RWPE2 (cell line): ENCODE measurements around the gene BABAM1.
A peak's percentile ranks its signal among the peaks of the same experiment; 100 is the strongest.

ENCODE experiments used
- ATAC-seq: fragments of 200-7000 bp; cut with Tn5 transposase; 3 replicates; pipeline ENCODE4 v1.9.1; 2021; ENCODE audit warnings: low read depth
- DNase-seq: peaks from one replicate; pipeline ENCODE4 v3.0.0-alpha.2; 2020; ENCODE audit warnings: low spot score
- H3K27ac ChIP-seq: fragments of 450-650 bp; 2 replicates; pipeline ENCODE4 v1.5.1; 2017; ENCODE audit warnings: mild to moderate bottlenecking; ENCODE audit not compliant: poor library complexity, severe bottlenecking
- H3K27me3 ChIP-seq: fragments of 250-450 bp; sonication (Bioruptor Pico); 2 replicates; pipeline ENCODE4 v1.5.1; 2021; ENCODE audit warnings: mild to moderate bottlenecking, moderate library complexity; ENCODE audit not compliant: insufficient read depth, poor library complexity, severe bottlenecking
- H3K36me3 ChIP-seq: fragments of 250-450 bp; sonication (Bioruptor Pico); 2 replicates; pipeline ENCODE4 v1.5.1; 2020; ENCODE audit warnings: low read depth, mild to moderate bottlenecking, moderate library complexity
- H3K4me1 ChIP-seq: fragments of 250-450 bp; sonication (Bioruptor Pico); 2 replicates; pipeline ENCODE4 v1.5.1; 2021; ENCODE audit warnings: mild to moderate bottlenecking, moderate library complexity; ENCODE audit not compliant: insufficient read depth, poor library complexity, severe bottlenecking
- H3K4me3 ChIP-seq: fragments of 250-450 bp; sonication (Bioruptor Pico); 2 replicates; pipeline ENCODE4 v1.5.1; 2021; ENCODE audit warnings: mild to moderate bottlenecking, moderate library complexity; ENCODE audit not compliant: severe bottlenecking
- H3K9me3 ChIP-seq: fragments of 250-450 bp; sonication (Bioruptor Pico); 2 replicates; pipeline ENCODE4 v1.5.1; 2021; ENCODE audit warnings: mild to moderate bottlenecking, moderate library complexity; ENCODE audit not compliant: severe bottlenecking
- CTCF ChIP-seq: fragments of 450-650 bp; IDR thresholded peaks from one replicate; pipeline ENCODE4 v1.5.1; 2017; ENCODE audit warnings: mild to moderate bottlenecking, moderate library complexity; ENCODE audit not compliant: poor library complexity, severe bottlenecking

BABAM1 gene

DNA sequence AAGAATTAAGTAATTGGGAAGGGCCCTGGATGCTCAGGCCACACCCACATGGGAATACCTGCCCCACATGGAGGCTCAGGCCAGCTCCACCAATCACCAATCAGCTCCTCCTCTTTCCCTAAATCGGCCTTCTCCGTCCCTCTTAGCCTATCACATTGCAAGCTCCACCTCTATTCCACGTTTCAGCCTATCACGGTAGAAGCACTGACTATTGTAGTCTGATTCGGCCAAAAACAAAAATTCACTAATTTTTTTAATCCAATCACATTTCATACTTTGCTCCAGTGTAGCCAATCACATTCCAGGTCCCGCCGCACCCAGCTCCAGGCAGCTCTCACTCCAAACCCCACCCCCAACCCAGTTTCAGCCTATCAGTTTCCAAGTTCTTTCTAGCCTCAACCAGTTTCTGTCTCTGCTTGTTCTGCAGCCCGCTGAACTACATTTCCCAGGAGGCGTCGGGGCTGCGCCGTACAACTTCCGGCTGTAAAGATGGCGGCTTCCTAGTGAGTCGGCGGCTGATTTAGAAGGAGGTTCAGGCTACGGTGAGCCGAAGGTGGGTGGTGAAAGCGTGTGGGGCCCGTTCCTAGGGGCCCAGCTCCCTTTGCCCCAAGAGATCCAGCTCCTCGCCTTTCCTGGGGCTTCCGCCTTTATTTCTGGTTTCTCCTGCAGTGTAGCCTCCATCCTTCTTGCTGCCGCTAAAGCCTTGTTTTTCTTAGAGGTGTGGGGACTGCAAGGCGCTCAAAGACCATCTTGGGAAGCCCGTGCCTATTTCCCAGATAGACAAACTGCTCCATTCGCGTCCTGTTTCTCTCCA is at the start of gene BABAM1:
Gene BABAM1, plus strand, starts transcription at position 469 of the 814 bp plus-strand sequence. CDS start 1,364 bp downstream, outside the sequence.
- ATAC-seq (peak; percentile 95), DNase-seq (peak; percentile 97)
- Histone ChIP-seq H3K4me3 (peak within 1 kb of the TSS; percentile 71), H3K27ac (peak within 1 kb of the TSS; percentile 73), H3K4me1 (peaks cover 5% of the 10 kb centered on the region), H3K9me3 (no peaks in the 10 kb centered on the region), H3K36me3 (peaks cover 28% of the 10 kb centered on the region), H3K27me3 (no peaks in the 10 kb centered on the region)
- no peak for TF ChIP-seq CTCF

- peaks cover 6% of the 10 kb centered on the region; the same call in 1 of the 2 replicates for H3K36me3 ChIP-seq
- H3K4me3 ChIP-seq: no peak overlapping the region
- H3K4me1 ChIP-seq: peaks cover 4% of the 10 kb centered on the region
- no peaks in the 10 kb centered on the region for H3K9me3 ChIP-seq
- no peak for DNase-seq
- no peak for ATAC-seq
- no peaks in the 10 kb centered on the region for H3K27me3 ChIP-seq
- H3K27ac ChIP-seq: no peak overlapping the region
- no peak for TF ChIP-seq CTCF
Observed at GRCh38 chr19:17219286-17219685, 48.0 kb upstream of the BABAM1 start.

- no peak for TF ChIP-seq CTCF
- peak; percentile 63 for ATAC-seq
- Histone ChIP-seq H3K36me3 (peaks cover 6% of the 10 kb centered on the region; the same call in 1 of the 2 replicates), H3K27me3 (no peaks in the 10 kb centered on the region), H3K4me3 (no peak overlapping the region), H3K9me3 (no peaks in the 10 kb centered on the region), H3K4me1 (peaks cover 4% of the 10 kb centered on the region), H3K27ac (peak overlapping the region; percentile 20)
- no peak for DNase-seq
Observed at GRCh38 chr19:17220207-17220758, 47.0 kb upstream of the BABAM1 start.

DNA sequence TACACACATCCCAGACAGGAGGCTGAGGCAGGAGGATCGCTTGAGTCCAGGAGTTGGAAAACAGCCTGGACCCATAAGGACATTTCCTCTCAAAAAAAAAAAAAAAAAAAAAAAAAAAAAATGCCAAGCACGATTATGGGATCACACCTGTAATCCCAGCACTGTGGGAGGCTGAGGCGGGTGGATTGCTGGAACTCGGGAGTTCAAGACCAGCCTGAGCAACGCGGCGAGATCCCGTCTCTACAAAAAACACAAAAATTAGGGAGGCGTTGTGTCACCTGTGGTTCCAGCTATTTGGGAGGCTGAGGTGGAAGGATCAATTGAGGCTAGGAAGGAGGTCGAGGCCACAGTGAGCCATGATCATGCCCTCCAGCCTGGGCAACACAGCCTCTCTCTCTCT is 42.2 kb upstream of the BABAM1 start:
- Histone ChIP-seq H3K36me3 (no peaks in the 10 kb centered on the region), H3K27me3 (no peaks in the 10 kb centered on the region), H3K27ac (no peak overlapping the region), H3K4me3 (no peak overlapping the region), H3K9me3 (no peaks in the 10 kb centered on the region), H3K4me1 (peaks cover 4% of the 10 kb centered on the region)
- DNase-seq: no peak
- no peak for ATAC-seq
- TF ChIP-seq CTCF: no peak
